SU-DHL-6 (cell line): ENCODE results near the gene SMIM5.

Experiments
- EZH2phosphoT487 ChIP-seq: fragments of 200-600 bp; sonication (generic), shearing (Covaris generic); conservative IDR thresholded peaks from 2 replicates; pipeline ENCODE4 v1.6.1; 2018; ENCODE audit warnings: mild to moderate bottlenecking, antibody characterized with exemption, low read length, moderate library complexity, mixed read lengths
- TF ChIP-seq, protein P1 (sequence below): fragments of 200-600 bp; sonication (generic); IDR thresholded peaks from one replicate; pipeline ENCODE4 v1.5.1; 2017; ENCODE audit warnings: antibody characterized with exemption, mild to moderate bottlenecking, low read length, moderate library complexity; ENCODE audit not compliant: insufficient read depth, poor library complexity, severe bottlenecking

DNA sequence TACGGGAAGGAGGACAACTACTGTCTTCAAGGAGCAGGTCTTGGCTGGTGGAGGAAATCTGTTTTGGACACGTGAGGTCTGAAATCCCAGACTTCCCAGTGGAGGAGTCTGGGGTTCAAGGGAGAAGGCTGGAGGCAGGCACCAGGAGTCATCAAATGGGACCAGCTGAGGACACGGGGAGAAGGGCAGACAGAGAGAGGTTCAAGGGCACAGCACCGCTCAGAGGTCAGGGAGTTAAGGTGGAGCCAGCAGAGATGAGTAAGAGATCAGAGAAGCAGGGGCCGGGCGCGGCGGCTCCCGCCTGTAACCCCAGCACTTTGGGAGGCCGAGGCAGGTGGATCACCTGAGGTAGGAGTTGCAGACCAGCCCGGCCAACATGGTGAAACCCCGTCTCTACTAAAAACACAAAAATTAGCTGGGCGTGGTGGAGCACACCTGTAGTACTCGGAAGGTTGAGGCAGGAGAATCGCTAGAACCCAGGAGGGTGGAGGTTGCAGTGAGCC, 10.4 kb upstream of the SMIM5 start:
- TF ChIP-seq, protein P1, sequence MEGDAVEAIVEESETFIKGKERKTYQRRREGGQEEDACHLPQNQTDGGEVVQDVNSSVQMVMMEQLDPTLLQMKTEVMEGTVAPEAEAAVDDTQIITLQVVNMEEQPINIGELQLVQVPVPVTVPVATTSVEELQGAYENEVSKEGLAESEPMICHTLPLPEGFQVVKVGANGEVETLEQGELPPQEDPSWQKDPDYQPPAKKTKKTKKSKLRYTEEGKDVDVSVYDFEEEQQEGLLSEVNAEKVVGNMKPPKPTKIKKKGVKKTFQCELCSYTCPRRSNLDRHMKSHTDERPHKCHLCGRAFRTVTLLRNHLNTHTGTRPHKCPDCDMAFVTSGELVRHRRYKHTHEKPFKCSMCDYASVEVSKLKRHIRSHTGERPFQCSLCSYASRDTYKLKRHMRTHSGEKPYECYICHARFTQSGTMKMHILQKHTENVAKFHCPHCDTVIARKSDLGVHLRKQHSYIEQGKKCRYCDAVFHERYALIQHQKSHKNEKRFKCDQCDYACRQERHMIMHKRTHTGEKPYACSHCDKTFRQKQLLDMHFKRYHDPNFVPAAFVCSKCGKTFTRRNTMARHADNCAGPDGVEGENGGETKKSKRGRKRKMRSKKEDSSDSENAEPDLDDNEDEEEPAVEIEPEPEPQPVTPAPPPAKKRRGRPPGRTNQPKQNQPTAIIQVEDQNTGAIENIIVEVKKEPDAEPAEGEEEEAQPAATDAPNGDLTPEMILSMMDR = no peak
- TF ChIP-seq EZH2phosphoT487 = no peak
